Endothelial cell of umbilical vein (primary cell): ENCODE data around the gene CSH2. TPM values are rescaled to one million over a fixed set of nuclear protein-coding genes. Genes with fewer than 3 reads are reported as not detected.

Experiments
- BruUV-seq: library from RNA; stranded (reverse); fragments of 400-500 nt; replicated peaks from 2 replicates; lab custom pipeline; 2021; lab: Mats Ljungman, UMichigan
- CTCF ChIA-PET: fragments of 300-600, 350-600 bp; sonication (Branson Sonifier 250); formaldehyde crosslinking; loops from one replicate; lab custom pipeline; 2021; ENCODE audit warnings: antibody characterized with exemption, inconsistent platforms; lab: Charles Lee
- POLR2A ChIA-PET: fragments of 300-600, 350-600 bp; sonication (Branson Sonifier 250); formaldehyde crosslinking; loops from one replicate; lab custom pipeline; 2021; ENCODE audit warnings: antibody characterized with exemption, inconsistent platforms; lab: Charles Lee
- DNase-seq: peaks from one replicate; pipeline ENCODE4 v3.0.0-alpha.2; 2011; ENCODE audit warnings: low read depth, low spot score
- FAIRE-seq: peaks from 2 replicates; lab custom pipeline; 2011; peaks lifted over from hg19 to GRCh38; lab: Jason Lieb, UNC
- H2AFZ ChIP-seq: 2 replicates; pipeline ENCODE4 v1.6.0; 2012; ENCODE audit warnings: low read depth, low read length, control low read depth, inconsistent platforms
- H3K27ac ChIP-seq: 2 replicates; pipeline ENCODE4 v1.5.1; 2011; ENCODE audit warnings: low read depth, mild to moderate bottlenecking, control low read depth, low read length, moderate library complexity; ENCODE audit not compliant: insufficient read depth
- H3K27me3 ChIP-seq, 2 experiments: 2 replicates each; pipeline versions ENCODE4 v1.6.0 to v1.6.1; 2011; ENCODE audit warnings: low read length in 2 of 2, mixed read lengths in 1 of 2; ENCODE audit not compliant: control insufficient read depth in 2 of 2, insufficient read depth in 2 of 2
- H3K36me3 ChIP-seq, 2 experiments: 2 replicates in 1 of 2; 3 replicates in 1 of 2; pipeline ENCODE4 v1.5.1; 2011; ENCODE audit warnings: low read length in 2 of 2, mild to moderate bottlenecking in 1 of 2, moderate library complexity in 1 of 2; ENCODE audit not compliant: control insufficient read depth in 2 of 2, insufficient read depth in 2 of 2; ENCODE audit errors: extremely low read depth in 1 of 2
- H3K4me1 ChIP-seq: 3 replicates; pipeline ENCODE4 v1.5.1; 2011; ENCODE audit warnings: mild to moderate bottlenecking, low read length; ENCODE audit not compliant: control insufficient read depth, insufficient read depth; ENCODE audit errors: extremely low read depth
- H3K4me2 ChIP-seq: 2 replicates; pipeline ENCODE4 v1.6.1; 2011; ENCODE audit warnings: low read length, control low read depth, mixed read lengths; ENCODE audit not compliant: insufficient read depth
- H3K4me3 ChIP-seq, 3 experiments: fragments of 200-600 bp in 1 of 3; sonication (generic), shearing (Covaris generic) in 1 of 3; replicated peaks in 1 of 3; 2 replicates each; pipeline ENCODE4 v1.5.1; 2011 to 2016; ENCODE audit warnings: control low read depth in 3 of 3, low read length in 3 of 3, mild to moderate bottlenecking in 2 of 3, inconsistent platforms in 1 of 3, low read depth in 1 of 3, moderate library complexity in 1 of 3; ENCODE audit not compliant: insufficient read depth in 1 of 3
- H3K79me2 ChIP-seq: 2 replicates; pipeline ENCODE4 v1.6.0; 2012; ENCODE audit warnings: low read length, inconsistent platforms; ENCODE audit not compliant: control insufficient read depth, insufficient read depth
- H3K9ac ChIP-seq: replicated peaks from 2 replicates; pipeline ENCODE3; 2011; ENCODE audit warnings: low read length, control low read depth; ENCODE audit not compliant: insufficient read depth; ENCODE audit errors: extremely low read depth
- H3K9me1 ChIP-seq: replicated peaks from 3 replicates; pipeline ENCODE4 v1.6.0; 2011; ENCODE audit warnings: mild to moderate bottlenecking, low read length; ENCODE audit not compliant: control insufficient read depth, insufficient read depth; ENCODE audit errors: extremely low read depth
- H3K9me3 ChIP-seq: replicated peaks from 2 replicates; pipeline ENCODE4 v1.5.1; 2012; ENCODE audit warnings: low read length, inconsistent platforms; ENCODE audit not compliant: control insufficient read depth, insufficient read depth
- H4K20me1 ChIP-seq: replicated peaks from 2 replicates; pipeline ENCODE3; 2011; ENCODE audit warnings: mild to moderate bottlenecking, low read length; ENCODE audit not compliant: control insufficient read depth, insufficient read depth; ENCODE audit errors: extremely low read depth
- EZH2 ChIP-seq: IDR thresholded peaks from 2 replicates; pipeline ENCODE4 v1.6.1; 2012; ENCODE audit warnings: borderline replicate concordance, low read depth, mild to moderate bottlenecking, moderate library complexity, low read length, inconsistent platforms; ENCODE audit not compliant: severe bottlenecking
- FOS ChIP-seq: IDR thresholded peaks from 2 replicates; pipeline ENCODE4 v1.6.1; 2011; ENCODE audit warnings: mild to moderate bottlenecking, low read length, moderate library complexity, borderline replicate concordance; ENCODE audit not compliant: insufficient read depth
- GATA2 ChIP-seq: IDR thresholded peaks from 2 replicates; pipeline ENCODE4 v1.7.0; 2011; ENCODE audit warnings: low read depth, mild to moderate bottlenecking, moderate library complexity, mixed read lengths, low read length; ENCODE audit not compliant: insufficient read length, insufficient read depth
- JUN ChIP-seq: IDR thresholded peaks from 2 replicates; pipeline ENCODE4 v1.6.1; 2011; ENCODE audit warnings: borderline replicate concordance, low read depth; ENCODE audit not compliant: insufficient read length, insufficient read depth
- MYC ChIP-seq: IDR thresholded peaks from one replicate; pipeline ENCODE4 v1.6.1; 2011; ENCODE audit warnings: mild to moderate bottlenecking, low read depth, low read length
- POLR2A ChIP-seq: IDR thresholded peaks from 2 replicates; pipeline ENCODE4 v1.6.1; 2012; ENCODE audit warnings: low read depth, mild to moderate bottlenecking, control low read depth, low read length
- POLR2AphosphoS5 ChIP-seq: IDR thresholded peaks from 2 replicates; pipeline ENCODE4 v1.6.1; 2012; ENCODE audit warnings: low read depth, mild to moderate bottlenecking, control low read depth, low read length, moderate library complexity; ENCODE audit not compliant: insufficient read depth
- dilution Hi-C: fragments of 300-500 bp; cut with MboI; formaldehyde crosslinking; loops from one replicate; pipeline ENCODE4 v1.15.0; 2019; ENCODE audit warnings: low sequenced_read_pairs; ENCODE audit not compliant: extremely low pct_ligation_motif_present
- intact Hi-C: fragments of 100-400 bp; cut with micrococcal nuclease; formaldehyde crosslinking; loops from one replicate; pipeline ENCODE4 v1.10.0; 2022
- polyA plus RNA-seq, 4 experiments: library from polyadenylated mRNA; depleted of rRNA in 3 of 4; stranded (reverse) in 3 of 4; unstranded in 1 of 4; fragments of >200 nt; gene quantifications; 2 replicates each; pipeline versions ENCODE4 v1.2.1 to v1.2.3, GENCODE V29; 2011 to 2012; ENCODE audit warnings: missing spikeins in 1 of 4
- total RNA-seq: library from RNA; stranded (reverse); gene quantifications from 2 replicates; pipeline ENCODE4 v1.2.3, GENCODE V29; 2021
- TF ChIP-seq, protein P1 (sequence below): IDR thresholded peaks from 2 replicates; pipeline ENCODE4 v1.6.1; 2011; ENCODE audit not compliant: insufficient read depth, insufficient read length
- TF ChIP-seq, protein P2 (sequence below), 2 donors: IDR thresholded peaks; 1 replicate in 1 of 2; 2 replicates in 1 of 2; pipeline ENCODE4 v1.5.1; 2011; ENCODE audit warnings: low read length in 2 of 2, mild to moderate bottlenecking in 2 of 2, moderate library complexity in 2 of 2, control low read depth in 1 of 2, inconsistent platforms in 1 of 2, low read depth in 1 of 2; ENCODE audit not compliant: insufficient read depth in 1 of 2; ENCODE audit errors: extremely low read depth in 1 of 2

CSH2 gene
- total and polyA plus RNA-seq, 2 donors (not counting 3 experiments of a cell fraction or from before 2014, with no cell fraction given), result not detected

DNA sequence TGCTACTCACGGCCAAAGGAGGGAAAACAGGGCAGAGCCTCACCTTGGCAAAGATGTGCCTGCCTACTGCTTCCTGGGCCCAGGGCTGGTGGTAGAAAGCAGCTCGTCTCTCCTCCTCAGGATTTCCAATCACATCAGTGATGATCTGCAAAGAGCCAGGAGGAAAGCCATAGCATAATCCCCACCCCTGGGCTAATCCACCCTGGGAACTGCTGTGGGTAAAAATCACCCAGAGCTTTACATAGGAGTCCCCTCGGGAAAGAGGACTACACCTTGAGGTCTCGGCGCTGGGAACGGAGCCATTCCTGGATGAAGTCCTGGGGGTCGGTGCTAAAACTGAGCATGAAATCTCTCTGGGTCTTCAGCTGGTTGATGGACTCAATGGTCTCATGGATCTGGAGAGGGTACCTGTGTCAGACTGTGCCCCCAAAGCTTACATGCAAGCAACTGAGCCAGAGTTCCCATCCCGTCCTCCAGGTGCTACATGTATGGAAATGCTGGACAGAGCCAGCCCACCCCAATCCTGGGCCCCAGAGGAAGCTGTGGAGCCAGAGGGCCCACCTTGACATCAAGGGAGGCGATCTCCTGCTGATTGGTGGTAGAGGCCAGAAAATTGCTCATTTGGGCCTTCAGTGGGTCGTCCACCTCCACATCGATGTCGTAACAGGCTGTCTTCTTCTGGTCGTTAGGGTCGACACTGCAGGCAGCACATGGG, 40.3 kb downstream of the CSH2 start:
- Histone ChIP-seq H3K4me1 (peaks cover 10% of the 10 kb centered on the region), H3K9me1 (no peaks in the 10 kb centered on the region), H4K20me1 (no peaks in the 10 kb centered on the region), H3K79me2 (peaks cover 23% of the 10 kb centered on the region), H3K27ac (no peak overlapping the region), H3K9ac (no peak overlapping the region), H3K4me2 (no peak overlapping the region), H3K9me3 (no peaks in the 10 kb centered on the region), H2AFZ (no peak overlapping the region), H3K27me3 (no peaks in the 10 kb centered on the region), H3K4me3 (no peak overlapping the region), H3K36me3 (peaks cover 29 to 58% of the 10 kb centered on the region in 2 experiments)
- dilution Hi-C loops (no loop called here), intact Hi-C loops (no loop called here)
- DNase-seq (no peak), FAIRE-seq (no peak)
- POLR2A ChIA-PET, result no interaction called here
- TF ChIP-seq, protein P1, sequence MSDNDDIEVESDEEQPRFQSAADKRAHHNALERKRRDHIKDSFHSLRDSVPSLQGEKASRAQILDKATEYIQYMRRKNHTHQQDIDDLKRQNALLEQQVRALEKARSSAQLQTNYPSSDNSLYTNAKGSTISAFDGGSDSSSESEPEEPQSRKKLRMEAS, result no peak
- TF ChIP-seq MYC, result no peak
- TF ChIP-seq POLR2AphosphoS5, result no peak
- no peak for TF ChIP-seq EZH2
- TF ChIP-seq GATA2, result no peak
- TF ChIP-seq JUN, result no peak
- TF ChIP-seq POLR2A, result no peak
- TF ChIP-seq, protein P2, sequence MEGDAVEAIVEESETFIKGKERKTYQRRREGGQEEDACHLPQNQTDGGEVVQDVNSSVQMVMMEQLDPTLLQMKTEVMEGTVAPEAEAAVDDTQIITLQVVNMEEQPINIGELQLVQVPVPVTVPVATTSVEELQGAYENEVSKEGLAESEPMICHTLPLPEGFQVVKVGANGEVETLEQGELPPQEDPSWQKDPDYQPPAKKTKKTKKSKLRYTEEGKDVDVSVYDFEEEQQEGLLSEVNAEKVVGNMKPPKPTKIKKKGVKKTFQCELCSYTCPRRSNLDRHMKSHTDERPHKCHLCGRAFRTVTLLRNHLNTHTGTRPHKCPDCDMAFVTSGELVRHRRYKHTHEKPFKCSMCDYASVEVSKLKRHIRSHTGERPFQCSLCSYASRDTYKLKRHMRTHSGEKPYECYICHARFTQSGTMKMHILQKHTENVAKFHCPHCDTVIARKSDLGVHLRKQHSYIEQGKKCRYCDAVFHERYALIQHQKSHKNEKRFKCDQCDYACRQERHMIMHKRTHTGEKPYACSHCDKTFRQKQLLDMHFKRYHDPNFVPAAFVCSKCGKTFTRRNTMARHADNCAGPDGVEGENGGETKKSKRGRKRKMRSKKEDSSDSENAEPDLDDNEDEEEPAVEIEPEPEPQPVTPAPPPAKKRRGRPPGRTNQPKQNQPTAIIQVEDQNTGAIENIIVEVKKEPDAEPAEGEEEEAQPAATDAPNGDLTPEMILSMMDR (IDR thresholded peaks at IDR 0.05; ENCODE audit: extremely low read depth in 1 of 2, insufficient read depth in 1 of 2, low read depth in 1 of 2, low read length in 2 of 2), result no peak
- TF ChIP-seq FOS, result no peak
- CTCF ChIA-PET, result interaction anchor here (0.6 to 1.8 kb wide), 5 partner anchors 9 to 27 kb away, joined by 3 to 7 read pairs (median 3); no protein-coding TSS in a partner anchor
- TSS peak; percentile 19 for BruUV-seq
